22Rv1 (cell line): ENCODE data around the gene LRRN4.

ENCODE experiments used
- ZFX ChIP-seq: fragments of 450-650 bp; IDR thresholded peaks from 2 replicates; pipeline ENCODE4 v1.6.1; 2017; ENCODE audit warnings: antibody characterized with exemption, borderline replicate concordance
- TF ChIP-seq, protein P1 (sequence below): fragments of 450-650 bp; IDR thresholded peaks from 2 replicates; pipeline ENCODE4 v1.5.1; 2017; ENCODE audit warnings: mild to moderate bottlenecking

DNA sequence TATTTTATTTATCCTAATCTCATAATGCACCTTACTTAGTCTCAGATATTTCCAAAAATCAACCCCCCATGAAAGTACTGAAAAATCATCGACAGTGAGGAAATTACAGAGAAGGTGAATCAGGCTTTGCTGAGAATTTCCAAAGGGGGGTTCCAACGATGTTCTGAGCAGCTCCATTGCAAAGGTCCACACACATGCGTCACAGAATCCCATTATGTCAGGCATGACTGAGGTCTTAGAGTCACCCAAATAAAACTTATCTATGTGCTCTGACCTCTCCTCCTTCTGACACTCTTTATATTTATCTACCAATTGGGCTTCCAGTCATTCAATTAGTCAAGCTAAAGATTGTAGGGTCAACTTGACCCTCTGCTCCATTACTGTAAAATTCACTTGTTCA lies 12.7 kb upstream of the LRRN4 start:
- TF ChIP-seq, protein P1, sequence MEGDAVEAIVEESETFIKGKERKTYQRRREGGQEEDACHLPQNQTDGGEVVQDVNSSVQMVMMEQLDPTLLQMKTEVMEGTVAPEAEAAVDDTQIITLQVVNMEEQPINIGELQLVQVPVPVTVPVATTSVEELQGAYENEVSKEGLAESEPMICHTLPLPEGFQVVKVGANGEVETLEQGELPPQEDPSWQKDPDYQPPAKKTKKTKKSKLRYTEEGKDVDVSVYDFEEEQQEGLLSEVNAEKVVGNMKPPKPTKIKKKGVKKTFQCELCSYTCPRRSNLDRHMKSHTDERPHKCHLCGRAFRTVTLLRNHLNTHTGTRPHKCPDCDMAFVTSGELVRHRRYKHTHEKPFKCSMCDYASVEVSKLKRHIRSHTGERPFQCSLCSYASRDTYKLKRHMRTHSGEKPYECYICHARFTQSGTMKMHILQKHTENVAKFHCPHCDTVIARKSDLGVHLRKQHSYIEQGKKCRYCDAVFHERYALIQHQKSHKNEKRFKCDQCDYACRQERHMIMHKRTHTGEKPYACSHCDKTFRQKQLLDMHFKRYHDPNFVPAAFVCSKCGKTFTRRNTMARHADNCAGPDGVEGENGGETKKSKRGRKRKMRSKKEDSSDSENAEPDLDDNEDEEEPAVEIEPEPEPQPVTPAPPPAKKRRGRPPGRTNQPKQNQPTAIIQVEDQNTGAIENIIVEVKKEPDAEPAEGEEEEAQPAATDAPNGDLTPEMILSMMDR, result no peak
- TF ChIP-seq ZFX, result no peak
